GM12878 (cell line): Measurements from ENCODE around the gene DMWD. TPM values are rescaled to one million over a fixed set of nuclear protein-coding genes. Genes with fewer than 3 reads are reported as not detected.

Experiments
- ATAC-seq: fragments of 200-7000 bp; cut with Tn5 transposase; 3 replicates; pipeline ENCODE4 v1.9.1; 2020; ENCODE audit warnings: mild to moderate bottlenecking, moderate library complexity
- BruUV-seq: library from RNA; stranded (reverse); fragments of 400-500 nt; replicated peaks from 2 replicates; lab custom pipeline; 2021; lab: Mats Ljungman, UMichigan
- CTCF ChIA-PET: fragments of 300-600 bp; sonication (Branson Sonifier 250); formaldehyde crosslinking; extraction: SDS; loops from one replicate; lab custom pipeline; 2021; ENCODE audit warnings: inconsistent platforms; lab: Yijun Ruan, JAX
- POLR2A ChIA-PET: fragments of 350-600 bp; formaldehyde crosslinking; extraction: SDS; loops from one replicate; lab custom pipeline; 2021; ENCODE audit warnings: inconsistent platforms; lab: Charles Lee
- RAD21 ChIA-PET: fragments of 300-600 bp; sonication (Branson Sonifier 250); formaldehyde crosslinking; loops from one replicate; lab custom pipeline; 2023; ENCODE audit warnings: antibody characterized with exemption; ENCODE audit not compliant: unreplicated experiment; lab: Charles Lee
- SMC1A ChIA-PET: fragments of 300-600 bp; sonication (Branson Sonifier 250); formaldehyde crosslinking; loops from one replicate; lab custom pipeline; 2023; ENCODE audit not compliant: unreplicated experiment, uncharacterized antibody; lab: Charles Lee
- DNase-seq: peaks from one replicate; pipeline ENCODE4 v3.0.0-alpha.2; 2011; ENCODE audit warnings: low read depth, low spot score
- FAIRE-seq: peaks from 3 replicates; lab custom pipeline; 2011; peaks lifted over from hg19 to GRCh38; lab: Jason Lieb, UNC
- H2AFZ ChIP-seq: 2 replicates; pipeline ENCODE4 v1.6.0; 2011; ENCODE audit warnings: low read depth, low read length, control low read depth; ENCODE audit not compliant: control insufficient read depth
- H3K27ac ChIP-seq: 2 replicates; pipeline ENCODE4 v1.5.1; 2011; ENCODE audit warnings: control low read depth; ENCODE audit not compliant: control insufficient read depth, insufficient read depth
- H3K27me3 ChIP-seq, 2 experiments: replicated peaks in 1 of 2; 2 replicates each; pipeline versions ENCODE4 v1.6.0 to v1.6.1; 2011; ENCODE audit warnings: low read length in 1 of 2; ENCODE audit not compliant: control insufficient read depth in 2 of 2, insufficient read depth in 2 of 2
- H3K36me3 ChIP-seq, 2 experiments: 2 replicates each; pipeline ENCODE4 v1.5.1; 2011; ENCODE audit warnings: low read length in 1 of 2; ENCODE audit not compliant: control insufficient read depth in 2 of 2, insufficient read depth in 2 of 2
- H3K4me1 ChIP-seq: 2 replicates; pipeline ENCODE4 v1.6.1; 2011; ENCODE audit warnings: mild to moderate bottlenecking, low read length, moderate library complexity, mixed read lengths; ENCODE audit not compliant: control insufficient read depth, insufficient read depth
- H3K4me2 ChIP-seq: 2 replicates; pipeline ENCODE4 v1.6.0; 2011; ENCODE audit warnings: control low read depth; ENCODE audit not compliant: control insufficient read depth, insufficient read depth
- H3K4me3 ChIP-seq: fragments of 200-600 bp; sonication (generic); 2 replicates; pipeline ENCODE4 v1.5.1; 2016
- H3K79me2 ChIP-seq: 2 replicates; pipeline ENCODE4 v1.6.0; 2011; ENCODE audit warnings: low read length; ENCODE audit not compliant: control insufficient read depth, insufficient read depth
- H3K9ac ChIP-seq: 2 replicates; pipeline ENCODE4 v1.8.0; 2011; ENCODE audit warnings: low read length, control low read depth, mixed read lengths; ENCODE audit not compliant: control insufficient read depth, insufficient read depth
- H3K9me3 ChIP-seq: replicated peaks from 3 replicates; pipeline ENCODE4 v1.5.1; 2011; ENCODE audit warnings: mild to moderate bottlenecking, low read length; ENCODE audit not compliant: control insufficient read depth, insufficient read depth
- H4K20me1 ChIP-seq: 2 replicates; pipeline ENCODE4 v1.6.0; 2011; ENCODE audit not compliant: control insufficient read depth, insufficient read depth
- CBFB ChIP-seq: IDR thresholded peaks from 2 replicates; pipeline ENCODE4 v1.6.1; 2016; ENCODE audit warnings: antibody characterized with exemption, low read depth
- CBX3 ChIP-seq: fragments of 200-600 bp; sonication (generic); IDR thresholded peaks from 2 replicates; pipeline ENCODE4 v1.6.1; 2016; ENCODE audit warnings: low read depth, borderline replicate concordance
- E4F1 ChIP-seq: fragments of 450-650 bp; IDR thresholded peaks from 2 replicates; pipeline ENCODE4 v1.6.1; 2018; ENCODE audit warnings: borderline replicate concordance, mild to moderate bottlenecking; ENCODE audit not compliant: partially characterized antibody
- JUNB ChIP-seq: IDR thresholded peaks from 2 replicates; pipeline ENCODE4 v1.6.1; 2016; ENCODE audit warnings: antibody characterized with exemption, mild to moderate bottlenecking
- WGBS: methylation state at CpG from one replicate; pipeline ENCODE4 v1.1.6; 2016; ENCODE audit warnings: low lambda C conversion rate; ENCODE audit not compliant: insufficient replicate concordance, insufficient coverage; ENCODE audit errors: missing lambda C conversion rate; 5-methylcytosine and 5-hydroxymethylcytosine counted together
- in situ Hi-C: fragments of 300-500 bp; cut with MboI; formaldehyde crosslinking; loops from 9 replicates; pipeline ENCODE4 v1.14.3; 2018; ENCODE audit warnings: mixed read lengths
- intact Hi-C: fragments of 100-400 bp; cut with micrococcal nuclease; formaldehyde crosslinking; loops from one replicate; pipeline ENCODE4 v1.14.2; 2022; ENCODE audit not compliant: unreplicated experiment
- polyA plus RNA-seq, 11 experiments: library from polyadenylated mRNA; depleted of rRNA in 4 of 11; unstranded in 6 of 11; stranded (reverse) in 5 of 11; fragments of >200 nt; fragmentation: Nextera tagmentation in 4 of 11; fragmentation: Illumina TruSeq in 1 of 11; extraction: Ambion mirVana in 4 of 11; extraction: Trizol in 1 of 11; gene quantifications; 1 replicate in 1 of 11; 2 replicates in 10 of 11; pipeline versions ENCODE4 v1.2.1 to v1.2.3, GENCODE V29; 2011 to 2016; ENCODE audit warnings: inconsistent platforms in 2 of 11, missing spikeins in 2 of 11, low read depth in 1 of 11
- total RNA-seq, 4 experiments: library from RNA; depleted of rRNA in 3 of 4; stranded (reverse); fragments of >200 nt in 3 of 4; fragmentation: Illumina TruSeq in 1 of 4; extraction: Trizol in 1 of 4; gene quantifications; 2 replicates each; pipeline versions ENCODE4 v1.2.1 to v1.2.3, GENCODE V29; 2013 to 2021

Gene DMWD
- total and polyA plus RNA-seq, 10 of the 15 experiments (the other 5 are each of a cell fraction or from before 2014, with no cell fraction given) = 3.5 to 56.0 (median 11.6) TPM

DNA sequence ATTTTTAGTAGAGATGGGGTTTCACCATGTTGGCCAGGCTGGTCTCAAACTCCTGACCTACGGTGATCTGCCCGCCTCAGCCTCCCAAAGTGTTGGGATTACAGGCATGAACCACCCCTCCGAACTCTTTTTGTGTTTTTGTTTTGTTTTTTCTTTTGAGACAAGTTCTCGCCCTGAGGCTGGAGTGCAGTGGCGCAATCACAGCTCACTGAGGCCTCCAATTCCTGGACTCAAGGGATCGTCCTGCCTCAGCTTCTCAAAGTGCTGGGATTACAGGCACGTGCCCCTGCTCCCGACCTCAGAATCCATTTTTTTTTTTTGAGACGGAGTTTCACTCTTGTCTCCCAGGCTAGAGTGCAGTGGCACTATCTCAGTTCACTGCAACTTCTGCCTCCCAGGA, 35.0 kb downstream of the DMWD start:
- WGBS = 51% methylated on average over 9 of the region's 9 CpGs
- no TSS peak for BruUV-seq

More for the DNA sequence above, 35.0 kb downstream of the DMWD start:
- no peak for ATAC-seq
- no peak for DNase-seq
- ChIA-PET CTCF (interaction anchor here (1.0 to 1.1 kb wide), 3 partner anchors 13 to 42 kb away, joined by 3 to 4 read pairs (median 3); no protein-coding TSS in a partner anchor), RAD21 (interaction anchor here (1.2 kb wide), 1 partner anchor 12 kb away, joined by 3 read pairs; the partner anchor contains the start of gene SIX5), POLR2A (no interaction called here), SMC1A (no interaction called here)
- no peak overlapping the region for H3K4me3 ChIP-seq
- intact Hi-C loops (no loop called here), in situ Hi-C loops (no loop called here)
- no peak overlapping the region for H2AFZ ChIP-seq
- H4K20me1 ChIP-seq = no peaks in the 10 kb centered on the region
- no peak overlapping the region for H3K27ac ChIP-seq
- no peaks in the 10 kb centered on the region for H3K9me3 ChIP-seq
- no peak overlapping the region for H3K9ac ChIP-seq
- H3K36me3 ChIP-seq = no peaks in the 10 kb centered on the region
- H3K4me1 ChIP-seq = no peaks in the 10 kb centered on the region
- H3K27me3 ChIP-seq = no peaks in the 10 kb centered on the region
- FAIRE-seq = no peak
- TF ChIP-seq CBFB (no peak), CBX3 (no peak), E4F1 (no peak), JUNB (no peak)
- H3K79me2 ChIP-seq = no peaks in the 10 kb centered on the region
- H3K4me2 ChIP-seq = no peak overlapping the region
